ENCODE results near the gene RTBDN.

GRCh38 chr19:12782424-12783290, 51.7 kb downstream of the RTBDN start:
- TF ChIP-seq RFX5 (IDR thresholded peaks at IDR 0.05; ENCODE audit: low read depth, low read length): peak; percentile 47; the same call in 1 of the 2 replicates
- TF ChIP-seq SMAD5 (IDR thresholded peaks at IDR 0.05; ENCODE audit: low read depth): no peak
- no peak; the same call in 1 of the 2 replicates for TF ChIP-seq POLR2AphosphoS5 (IDR thresholded peaks at IDR 0.05; ENCODE audit: low read length)
- no peak for TF ChIP-seq HDGF (IDR thresholded peaks at IDR 0.05)
- peak; percentile 73 for TF ChIP-seq POLR2A (IDR thresholded peaks at IDR 0.05; ENCODE audit: low read depth, low read length)
- TF ChIP-seq SUZ12 (IDR thresholded peaks at IDR 0.05; ENCODE audit: unreplicated experiment): no peak
- no peak for TF ChIP-seq FOXM1 (IDR thresholded peaks at IDR 0.05; ENCODE audit: low read depth, low read length)
- TF ChIP-seq NR2C2 (IDR thresholded peaks at IDR 0.05; ENCODE audit: borderline replicate concordance, control insufficient read depth, insufficient read length, low read depth): no peak
- TF ChIP-seq E2F4 (IDR thresholded peaks at IDR 0.05; ENCODE audit: low read depth, low read length): 0 out of 2 replicates have a peak, but pooled peaks have one; percentile 6
- no peak; the same call in none of the 2 replicates for TF ChIP-seq TARDBP (IDR thresholded peaks at IDR 0.05; ENCODE audit: borderline replicate concordance)
- no peak for TF ChIP-seq CREB1 (IDR thresholded peaks at IDR 0.05; ENCODE audit: low read depth)
